HG03565 (cell line): ENCODE data around the gene ZBTB38.
A peak's percentile ranks its signal among the peaks of the same experiment; 100 is the strongest.

ENCODE experiments used
- ATAC-seq: cut with Tn5 transposase; IDR thresholded peaks from one replicate; pipeline ENCODE4 v1.9.1; 2021; ENCODE audit warnings: mild to moderate bottlenecking, moderate library complexity; ENCODE audit not compliant: unreplicated experiment

The ZBTB38 gene

GRCh38 chr3:141401573-141402475 is 33.5 kb downstream of the ZBTB38 start:
- ATAC-seq, result peak; percentile 41

DNA sequence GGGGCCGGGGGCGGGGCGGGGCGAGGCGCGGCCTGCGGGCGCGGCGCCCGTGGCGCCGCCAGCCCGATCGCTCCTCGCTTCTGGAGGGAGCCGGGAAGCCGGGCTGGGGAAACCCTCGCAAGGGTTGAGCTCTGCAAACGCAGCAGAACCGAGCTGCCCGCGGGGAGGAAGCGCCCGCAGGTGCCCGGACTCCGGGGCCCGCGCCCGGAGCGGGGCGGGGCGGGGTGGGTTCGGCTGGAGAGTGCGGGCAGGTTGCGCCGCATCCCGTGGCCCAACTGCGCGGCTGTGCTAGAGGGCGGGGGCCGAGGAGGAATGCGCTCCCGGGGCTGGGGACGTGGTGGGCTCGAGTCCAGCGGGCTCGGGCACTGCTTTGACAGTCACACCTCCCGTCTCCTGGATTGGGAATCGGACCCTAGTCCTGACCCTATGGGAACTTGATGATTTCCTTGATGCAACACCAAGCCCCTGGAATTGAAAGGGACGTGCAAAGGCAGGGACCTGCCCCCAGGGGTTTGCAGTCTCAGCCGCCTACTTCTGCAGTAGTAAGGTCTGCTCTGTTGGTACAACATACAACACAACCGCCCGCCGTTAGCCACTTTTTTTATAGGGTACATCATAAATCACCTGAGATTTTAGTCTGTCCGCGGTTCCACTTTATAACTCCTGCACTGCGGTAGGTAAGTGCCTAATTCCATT is 34.3 kb downstream of the ZBTB38 start:
- peak; percentile 21 for ATAC-seq

GRCh38 chr3:141403576-141403975 is 35.3 kb downstream of the ZBTB38 start:
- no peak for ATAC-seq

- ATAC-seq, result no peak
Observed at GRCh38 chr3:141405025-141405424, 36.7 kb downstream of the ZBTB38 start.

- no peak for ATAC-seq
Observed at GRCh38 chr3:141405591-141405990, 37.3 kb downstream of the ZBTB38 start.

DNA sequence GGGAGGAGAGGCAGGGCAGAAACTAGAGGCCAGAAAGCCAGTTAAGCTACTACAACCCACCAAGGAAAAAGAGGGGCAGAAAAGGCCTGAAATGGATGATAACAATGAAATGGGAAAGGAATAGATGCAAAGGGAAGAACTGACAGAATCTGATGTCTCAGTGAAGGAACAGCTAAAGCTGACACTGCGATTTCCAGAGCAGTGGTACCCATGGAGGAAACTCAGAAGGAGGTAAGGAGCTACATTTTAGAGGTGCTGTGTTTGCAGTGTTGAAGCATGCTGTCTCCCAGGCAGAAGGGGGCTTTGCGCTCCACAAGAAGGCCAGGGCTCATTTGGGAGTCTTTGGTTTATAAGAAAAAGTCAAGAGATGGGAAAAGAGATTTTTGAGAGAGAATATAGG is 38.0 kb downstream of the ZBTB38 start:
- no peak for ATAC-seq

GRCh38 chr3:141407047-141407446 is 38.7 kb downstream of the ZBTB38 start:
- no peak for ATAC-seq

- ATAC-seq, result no peak
Observed at GRCh38 chr3:141407825-141408224, 39.5 kb downstream of the ZBTB38 start.

GRCh38 chr3:141408596-141408995 is 40.3 kb downstream of the ZBTB38 start:
- no peak for ATAC-seq

- no peak for ATAC-seq
Observed at GRCh38 chr3:141409940-141410241, 41.6 kb downstream of the ZBTB38 start.

DNA sequence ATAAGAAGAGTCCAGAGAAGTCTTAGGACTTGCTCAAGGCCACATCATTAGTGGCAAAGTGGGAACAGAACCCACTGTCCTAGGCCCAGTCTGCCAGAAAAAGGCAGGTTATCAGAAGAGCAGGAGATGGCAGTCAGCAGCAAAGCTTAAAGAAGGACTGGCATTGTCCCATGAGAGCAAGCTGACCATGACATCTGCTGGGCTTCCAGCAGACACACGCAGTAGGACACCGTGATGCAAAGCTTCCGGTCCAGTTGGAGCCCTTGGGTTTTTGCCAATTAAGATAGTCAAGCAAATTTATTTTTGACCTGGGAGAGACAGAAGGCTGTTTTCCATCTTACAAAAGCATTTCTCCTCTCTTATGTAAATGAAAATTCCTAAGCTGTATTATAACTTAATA is 42.1 kb downstream of the ZBTB38 start:
- ATAC-seq, result no peak

- no peak for ATAC-seq
Observed at GRCh38 chr3:141410846-141411245, 42.5 kb downstream of the ZBTB38 start.

GRCh38 chr3:141411251-141411771 is 43.0 kb downstream of the ZBTB38 start:
- no peak for ATAC-seq

GRCh38 chr3:141412087-141412935 is 44.0 kb downstream of the ZBTB38 start:
- ATAC-seq, result peak; percentile 34

DNA sequence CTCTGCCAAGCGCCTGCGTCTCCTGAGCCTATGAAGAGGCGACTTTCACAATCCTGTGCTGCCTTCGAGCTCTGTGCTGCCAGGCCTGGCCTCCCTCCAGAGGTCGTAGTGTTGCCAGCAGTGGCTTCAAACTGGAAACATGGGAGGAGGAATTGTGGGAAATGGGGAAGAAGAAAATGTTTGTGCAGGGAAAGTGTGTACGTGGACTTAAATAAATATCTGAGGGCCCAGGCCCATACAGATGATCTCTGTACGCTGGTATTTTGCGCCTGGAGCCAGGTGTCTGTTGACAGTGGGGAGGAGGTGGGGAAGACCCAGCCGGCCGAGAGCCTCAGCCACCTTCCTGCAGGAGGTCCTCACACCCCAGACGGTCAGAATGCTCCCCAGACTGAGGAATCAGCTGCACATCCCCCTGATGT is 44.6 kb downstream of the ZBTB38 start:
- ATAC-seq, result no peak

DNA sequence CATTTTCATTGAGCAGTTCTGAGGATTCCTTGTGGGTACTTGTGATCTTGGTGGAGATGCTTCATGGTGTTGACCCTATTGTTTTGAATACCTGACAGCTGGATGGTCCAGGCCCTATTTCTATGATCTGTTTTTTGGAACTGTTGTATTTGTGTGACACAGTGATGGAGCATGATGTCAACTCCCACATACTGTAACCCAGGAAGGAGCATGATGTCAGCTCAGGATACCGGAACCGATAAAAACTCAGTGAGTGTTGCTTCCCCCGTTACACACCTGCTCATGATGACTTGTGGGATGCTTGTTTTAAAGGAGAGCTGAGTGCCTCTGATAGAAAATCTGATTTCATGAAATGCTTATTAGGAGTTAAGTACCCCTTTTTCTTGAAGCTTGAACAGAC is 45.1 kb downstream of the ZBTB38 start:
- ATAC-seq, result no peak

GRCh38 chr3:141413801-141414689 is 45.7 kb downstream of the ZBTB38 start:
- ATAC-seq, result no peak

- ATAC-seq, result no peak
Observed at GRCh38 chr3:141414800-141415462, 46.6 kb downstream of the ZBTB38 start.

- no peak for ATAC-seq
Observed at GRCh38 chr3:141415953-141416352, 47.6 kb downstream of the ZBTB38 start.
